Renal cortex interstitium (tissue), 15 donors: ENCODE data around the gene FLOT1. TPM values are rescaled to one million over a fixed set of nuclear protein-coding genes. Genes with fewer than 3 reads are reported as not detected.

Experiments
- DNase-seq, 11 donors: peaks; one replicate each; pipeline ENCODE4 v3.0.0-alpha.2; 2013; ENCODE audit warnings: low read depth in 9 of 11, low spot score in 4 of 11; ENCODE audit errors: extremely low read depth in 1 of 11
- long read RNA-seq, 16 experiments: transcript quantifications; one replicate each; lab custom pipeline, GENCODE V29; 2026
- polyA plus RNA-seq, 3 donors: library from polyadenylated mRNA; unstranded; fragments of 120-200 nt; gene quantifications; one replicate each; pipeline ENCODE4 v1.2.1, GENCODE V29; 2013; ENCODE audit not compliant: insufficient read length in 3 of 3

FLOT1 gene
- polyA plus RNA-seq, result 100 to 1,000 TPM; 134 to 139 (median 138) TPM
- long read RNA-seq, donor 1, transcript FLOT1-201 (13 exons, 1,912 nt), result major isoform, 13 of 27 reads
- long read RNA-seq, donor 1, partial matches to known transcripts, result 12 of 27 reads
- long read RNA-seq, donor 1, other reads (novel, unspliced or antisense), result 0 of 27 reads
- long read RNA-seq, donor 2, transcript FLOT1-201 (13 exons, 1,912 nt), result major isoform, 13 of 28 reads
- long read RNA-seq, donor 2, partial matches to known transcripts, result 14 of 28 reads
- long read RNA-seq, donor 2, other reads (novel, unspliced or antisense), result 0 of 28 reads
- long read RNA-seq, donor 3, transcript FLOT1-201 (13 exons, 1,912 nt), result major isoform, 36 of 81 reads
- long read RNA-seq, donor 3, partial matches to known transcripts, result 44 of 81 reads
- long read RNA-seq, donor 3, other reads (novel, unspliced or antisense), result 0 of 81 reads
- long read RNA-seq, donor 4, transcript FLOT1-201 (13 exons, 1,912 nt), result major isoform, 17 of 39 reads
- long read RNA-seq, donor 4, partial matches to known transcripts, result 22 of 39 reads
- long read RNA-seq, donor 4, other reads (novel, unspliced or antisense), result 0 of 39 reads
- long read RNA-seq, donor 5, result 0 reads
- long read RNA-seq, donor 6, transcript FLOT1-201 (13 exons, 1,912 nt), result major isoform, 23 of 46 reads
- long read RNA-seq, donor 6, partial matches to known transcripts, result 23 of 46 reads
- long read RNA-seq, donor 6, other reads (novel, unspliced or antisense), result 0 of 46 reads
- long read RNA-seq, donor 7, transcript FLOT1-201 (13 exons, 1,912 nt), result major isoform, 20 of 71 reads
- long read RNA-seq, donor 7, partial matches to known transcripts, result 49 of 71 reads
- long read RNA-seq, donor 7, other reads (novel, unspliced or antisense), result 0 of 71 reads
- long read RNA-seq, donor 8, result 0 reads
- long read RNA-seq, donor 9, transcript FLOT1-201 (13 exons, 1,912 nt), result major isoform, 24 of 53 reads
- long read RNA-seq, donor 9, partial matches to known transcripts, result 29 of 53 reads
- long read RNA-seq, donor 9, other reads (novel, unspliced or antisense), result 0 of 53 reads
- long read RNA-seq, donor 10, transcript FLOT1-201 (13 exons, 1,912 nt), result major isoform, 31 of 73 reads
- long read RNA-seq, donor 10, partial matches to known transcripts, result 41 of 73 reads
- long read RNA-seq, donor 10, other reads (novel, unspliced or antisense), result 0 of 73 reads
- long read RNA-seq, donor 11, transcript FLOT1-201 (13 exons, 1,912 nt), result major isoform, 24 of 61 reads
- long read RNA-seq, donor 11, partial matches to known transcripts, result 35 of 61 reads
- long read RNA-seq, donor 11, other reads (novel, unspliced or antisense), result 0 of 61 reads
- long read RNA-seq, donor 12, transcript FLOT1-201 (13 exons, 1,912 nt), result major isoform, 11 of 42 reads
- long read RNA-seq, donor 12, partial matches to known transcripts, result 31 of 42 reads
- long read RNA-seq, donor 12, other reads (novel, unspliced or antisense), result 0 of 42 reads
- long read RNA-seq, donor 13, result 0 reads
- long read RNA-seq, donor 14, transcript FLOT1-201 (13 exons, 1,912 nt), result major isoform, 21 of 48 reads
- long read RNA-seq, donor 14, partial matches to known transcripts, result 21 of 48 reads
- long read RNA-seq, donor 14, other reads (novel, unspliced or antisense), result 5 of 48 reads
- long read RNA-seq, donor 15, transcript FLOT1-201 (13 exons, 1,912 nt), result major isoform, 22 of 37 reads
- long read RNA-seq, donor 15, partial matches to known transcripts, result 15 of 37 reads
- long read RNA-seq, donor 15, other reads (novel, unspliced or antisense), result 0 of 37 reads
- long read RNA-seq, donor 16, transcript FLOT1-201 (13 exons, 1,912 nt), result major isoform, 82 of 200 reads
- long read RNA-seq, donor 16, partial matches to known transcripts, result 108 of 200 reads
- long read RNA-seq, donor 16, other reads (novel, unspliced or antisense), result 5 of 200 reads

GRCh38 chr6:30742316-30743098 lies at the start of gene FLOT1:
FLOT1 (minus strand) TSS chr6:30742687; CDS start chr6:30742189, 498 bp downstream.
- DNase-seq, result peak in 7 of 11 donors; percentile 73 to 88 (median 82)

GRCh38 chr6:30790724-30791383 lies 48.4 kb upstream of the FLOT1 start:
- no peak for DNase-seq

- DNase-seq, result no peak
Measured at GRCh38 chr6:30789606-30790005, 47.1 kb upstream of the FLOT1 start.

GRCh38 chr6:30787954-30788353 lies 45.5 kb upstream of the FLOT1 start:
- no peak for DNase-seq

GRCh38 chr6:30782425-30783014 lies 40.0 kb upstream of the FLOT1 start:
- no peak for DNase-seq

GRCh38 chr6:30781743-30782424 lies 39.4 kb upstream of the FLOT1 start:
- DNase-seq, result peak in 2 of 11 donors; percentile 64 to 81

GRCh38 chr6:30781395-30781742 lies 38.9 kb upstream of the FLOT1 start:
- no peak for DNase-seq

GRCh38 chr6:30780642-30780920 lies 38.1 kb upstream of the FLOT1 start:
- no peak for DNase-seq

- no peak for DNase-seq
Measured at GRCh38 chr6:30779850-30780641, 37.6 kb upstream of the FLOT1 start.

- DNase-seq, result no peak
Measured at GRCh38 chr6:30778001-30778635, 35.6 kb upstream of the FLOT1 start.

GRCh38 chr6:30777155-30777485 lies 34.6 kb upstream of the FLOT1 start:
- no peak for DNase-seq

- DNase-seq, result no peak
Measured at GRCh38 chr6:30776390-30777154, 34.1 kb upstream of the FLOT1 start.

GRCh38 chr6:30775104-30775503 lies 32.6 kb upstream of the FLOT1 start:
- DNase-seq, result no peak

GRCh38 chr6:30774701-30775100 lies 32.2 kb upstream of the FLOT1 start:
- DNase-seq, result no peak
